ENCODE measurements around the gene PDE6B.
A peak's percentile ranks its signal among the peaks of the same experiment; 100 is the strongest.
"Not testable (repeated sequence)": the region's sequence is repeated elsewhere in the genome, so short reads cannot be mapped to it uniquely, and the experiment has no call there.

Gene PDE6B

DNA sequence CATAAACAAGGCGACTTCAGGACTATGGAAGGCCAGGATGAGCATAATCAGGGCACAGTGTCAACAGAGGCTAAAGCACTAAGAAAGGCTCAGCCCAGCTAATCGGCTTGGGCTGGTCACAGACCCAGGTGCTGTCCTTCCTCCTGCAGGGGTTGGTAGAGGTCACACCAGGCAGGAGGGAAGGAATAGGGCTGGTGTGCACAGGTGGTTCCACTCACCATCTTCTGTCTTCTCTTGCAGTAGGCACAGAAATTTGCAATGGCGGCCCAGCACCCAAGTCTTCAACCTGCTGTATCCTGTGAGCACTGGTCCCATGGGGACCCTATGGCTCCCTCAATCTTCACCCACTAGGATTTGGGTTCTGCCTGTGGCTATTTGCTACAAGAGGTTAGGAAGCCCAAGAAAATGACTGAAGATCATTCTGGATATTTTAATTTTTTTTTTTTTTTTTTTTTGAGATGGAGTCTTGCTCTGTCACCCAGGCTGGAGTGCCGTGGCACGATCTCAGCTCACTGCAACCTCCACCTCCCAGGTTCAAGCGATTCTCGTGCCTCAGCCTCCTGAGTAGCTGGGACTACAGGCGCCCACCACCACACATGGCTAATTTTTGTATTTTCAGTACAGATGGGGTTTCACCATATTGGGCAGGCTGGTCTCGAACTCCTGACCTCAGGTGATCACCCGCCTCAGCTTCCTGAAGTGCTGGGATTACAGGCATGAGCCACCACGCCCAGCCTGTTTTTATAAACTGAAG, 44.6 kb downstream of the PDE6B start:
- not testable (repeated sequence) for DNase-seq, ATAC-seq

DNA sequence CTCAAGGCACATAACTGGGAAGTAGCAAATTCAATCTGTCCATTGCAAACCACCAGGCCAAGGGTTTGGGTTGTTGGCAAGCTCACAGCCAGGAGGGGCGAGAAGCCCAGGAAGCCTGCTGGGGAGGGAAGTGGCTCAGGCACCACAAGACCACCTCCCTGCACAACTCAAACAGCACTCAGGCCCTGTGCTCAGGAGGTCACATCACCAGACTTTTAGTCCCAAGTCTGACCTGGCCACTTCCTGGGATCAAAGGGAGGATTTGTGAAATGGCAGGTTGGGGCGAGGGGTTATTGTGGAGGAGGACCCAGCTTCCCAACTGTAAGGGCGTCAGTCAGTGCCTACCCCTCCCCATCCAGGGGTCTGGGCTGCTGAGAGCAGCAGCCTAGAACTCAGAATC, 46.4 kb downstream of the PDE6B start:
- DNase-seq, result no peak

DNA sequence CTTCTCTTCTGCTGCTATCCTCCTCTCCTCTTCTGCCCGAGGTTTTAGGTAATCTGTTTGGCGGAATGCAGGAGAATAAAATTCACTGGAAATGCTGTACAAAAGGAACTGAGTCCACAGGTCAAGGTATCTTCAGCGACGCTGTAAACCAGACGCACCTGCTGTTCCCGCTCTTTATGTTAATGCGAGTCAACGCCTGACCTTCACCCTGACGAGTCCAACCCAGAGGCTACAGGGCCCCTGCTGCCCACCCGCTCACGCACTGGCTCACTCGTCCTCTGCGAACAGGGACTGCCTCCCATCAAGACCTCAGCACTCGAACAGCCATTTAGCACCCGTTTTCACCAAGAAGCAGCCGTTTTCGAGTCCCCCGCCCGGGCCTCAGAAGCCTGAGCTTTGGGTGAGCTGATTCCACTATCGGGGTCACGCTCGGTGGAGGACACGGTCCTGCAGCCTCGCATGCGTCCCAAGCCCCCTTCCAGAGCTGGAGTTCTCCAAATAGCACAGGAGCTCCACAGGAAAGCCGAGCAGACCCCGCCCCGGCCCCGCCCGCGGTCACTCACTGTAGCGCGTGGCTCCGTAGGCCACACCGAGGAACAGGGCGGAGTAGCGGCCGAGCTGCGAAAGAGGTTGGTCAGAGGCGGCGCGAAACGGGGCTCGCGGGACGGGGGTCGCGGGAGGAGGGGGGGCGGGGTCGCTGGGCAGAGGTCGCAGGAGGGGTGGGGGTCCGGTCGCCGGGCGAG, 48.1 kb downstream of the PDE6B start:
- DNase-seq (no peak), ATAC-seq (no peak)

More for the DNA sequence above, 46.4 kb downstream of the PDE6B start:
- no peak for ATAC-seq

DNA sequence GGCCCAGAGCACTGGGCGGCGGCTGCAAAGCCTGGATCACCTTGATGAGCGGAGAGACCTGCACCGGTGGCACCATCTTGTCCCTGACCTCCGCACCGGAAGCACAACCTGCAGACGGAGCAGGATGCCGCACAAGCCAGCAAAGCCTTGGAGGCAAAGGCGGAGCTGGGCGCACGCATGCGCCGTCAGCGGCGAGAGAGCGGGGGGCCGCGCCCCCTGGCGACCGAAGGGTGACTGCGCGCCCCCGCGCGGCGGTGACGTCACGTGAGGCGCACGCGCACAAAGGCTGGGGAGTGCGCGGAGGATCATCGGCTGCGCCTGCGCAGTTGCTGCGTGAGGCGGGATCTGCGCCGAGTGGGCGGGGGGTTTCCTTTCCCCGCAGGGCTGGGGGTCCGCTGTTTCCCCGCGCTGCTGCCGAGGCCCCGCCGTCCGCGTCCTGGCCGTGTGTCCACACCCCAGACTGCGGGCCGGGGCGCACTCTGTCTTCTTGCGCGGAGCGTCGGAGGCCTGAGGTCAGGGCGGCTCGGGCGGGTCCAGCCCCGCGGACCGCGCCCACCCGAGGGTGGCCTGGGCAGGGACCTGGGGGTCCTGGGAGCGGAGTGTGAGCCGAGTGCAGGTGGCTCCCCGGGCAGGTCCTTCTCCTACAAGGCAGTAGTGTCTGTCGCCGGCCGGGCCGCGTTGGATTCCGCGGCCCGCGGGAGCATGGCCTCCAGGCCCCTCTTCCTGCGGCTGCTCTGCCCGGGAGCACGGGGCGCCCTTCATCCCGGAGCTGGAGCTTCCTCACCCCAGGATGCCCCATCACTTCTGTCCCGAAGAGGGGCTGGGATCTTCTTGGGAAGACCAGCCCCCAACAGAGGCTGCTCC, 49.0 kb downstream of the PDE6B start, which contains the start of the genes ATP5ME and MYL5:
Gene ATP5ME, minus strand, starts transcription at position 105 of the 864 bp plus-strand sequence. Its CDS starts 29 bp downstream, at position 76.
Gene MYL5, plus strand, starts transcription at position 371 of the 864 bp plus-strand sequence. CDS start 3,485 bp downstream, outside the sequence.
- ATAC-seq, result peak; percentile 91

DNA sequence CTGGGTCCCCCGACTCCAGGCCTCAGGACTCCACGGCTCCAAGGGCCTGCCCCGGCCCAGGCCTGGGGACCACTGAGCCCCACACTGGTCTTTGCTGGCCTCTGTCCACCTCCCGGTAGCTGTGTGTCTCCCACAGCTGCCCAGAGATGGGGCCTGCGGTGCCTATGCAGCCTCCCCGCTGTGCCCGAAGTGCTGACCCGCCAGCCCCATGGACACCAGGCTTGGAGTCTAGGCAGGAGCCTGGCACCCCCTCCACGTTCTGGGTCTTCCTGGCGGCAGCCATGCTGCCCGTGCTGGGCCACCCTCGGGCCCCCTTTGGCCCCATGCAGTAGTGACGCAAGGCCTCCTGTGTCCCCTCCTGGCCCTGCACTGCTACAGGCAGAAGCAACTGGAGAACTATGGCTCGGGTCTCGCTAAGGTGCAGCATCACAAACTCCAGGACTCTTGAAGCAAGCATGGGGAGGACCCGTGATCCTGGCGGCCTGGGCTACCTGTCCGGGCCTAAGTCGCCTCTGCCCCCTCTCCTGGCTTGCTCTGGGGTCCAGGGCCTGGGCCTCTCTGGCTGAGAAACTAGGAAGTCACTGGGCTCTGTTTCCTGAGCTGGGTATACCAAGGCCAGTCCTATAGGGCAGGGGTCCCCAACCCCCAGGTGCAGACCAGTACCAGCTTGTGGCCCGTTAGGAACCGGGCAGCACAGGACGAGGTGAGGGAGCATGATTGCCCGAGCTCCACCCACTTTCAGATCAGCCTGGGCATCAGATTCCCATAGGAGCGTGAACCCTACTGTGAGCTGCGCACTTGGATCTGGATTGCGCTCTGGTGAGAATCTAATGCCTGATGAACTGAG, 49.9 kb downstream of the PDE6B start:
- ATAC-seq (no peak), DNase-seq (peak; percentile 36)

More for the DNA sequence above, 49.0 kb downstream of the PDE6B start, which contains the start of the genes ATP5ME and MYL5:
- peak; percentile 97 for DNase-seq

DNA sequence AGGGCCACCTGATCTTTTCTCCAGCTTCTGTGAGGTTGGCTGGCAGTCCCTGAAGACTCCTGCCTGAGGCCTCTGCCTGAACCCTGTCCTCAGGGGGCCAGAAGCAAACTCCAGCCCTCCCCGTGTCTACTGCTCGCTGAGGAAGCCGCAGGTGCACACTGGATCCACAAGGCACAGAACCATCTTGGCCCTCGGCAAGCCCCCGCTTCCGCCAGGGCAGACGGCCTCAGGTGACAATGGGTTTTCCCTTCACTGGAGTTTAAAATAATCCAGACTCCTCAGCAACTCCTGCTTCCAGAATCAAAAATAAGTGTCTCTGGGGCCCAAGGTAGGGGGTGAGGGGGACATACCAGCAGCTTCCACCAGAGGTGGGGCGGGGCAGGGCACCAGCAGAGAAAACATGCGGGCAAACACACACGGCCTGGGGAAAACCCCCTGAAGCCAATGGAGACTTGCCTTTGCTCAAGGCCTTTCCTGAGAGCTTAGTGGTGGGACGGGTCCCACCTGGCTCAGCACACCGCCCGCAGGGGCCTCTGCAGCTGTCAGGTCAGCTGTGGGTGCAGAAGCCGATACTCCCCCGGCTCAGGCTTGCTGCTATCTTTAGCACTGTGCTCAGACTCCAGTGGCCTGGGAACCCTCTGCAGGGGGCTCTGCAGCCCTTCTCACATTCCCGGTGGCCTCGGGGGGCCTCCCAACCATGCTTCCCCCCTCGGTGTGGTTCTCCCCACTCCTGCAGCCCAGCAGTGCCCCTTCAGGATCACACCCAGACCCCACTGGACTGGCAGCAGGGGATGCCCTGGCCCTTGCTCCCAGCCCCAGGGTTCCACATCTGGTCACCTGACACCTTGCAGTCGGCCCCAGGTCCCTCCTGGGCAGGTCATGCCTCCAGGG, 50.9 kb downstream of the PDE6B start:
- no peak for DNase-seq
- no peak for ATAC-seq

DNA sequence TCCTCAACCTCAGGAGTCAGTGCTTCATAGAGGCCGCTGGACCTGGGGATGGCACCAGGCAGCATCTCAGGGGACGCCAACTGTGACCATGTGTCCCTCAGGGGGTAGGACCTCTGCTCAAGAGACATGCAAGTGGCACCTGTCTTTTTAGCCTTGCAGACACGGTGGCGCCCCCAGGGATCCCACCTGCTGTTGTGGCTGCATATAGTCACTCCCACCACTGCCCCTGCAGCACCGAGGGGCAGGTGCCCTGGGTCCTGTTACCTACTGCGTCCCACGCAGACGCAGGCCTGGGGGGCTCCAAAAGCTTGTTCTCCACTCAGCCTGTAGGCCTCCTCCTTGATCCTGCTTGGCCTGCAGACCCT, 51.5 kb downstream of the PDE6B start:
- DNase-seq (no peak), ATAC-seq (no peak)

DNA sequence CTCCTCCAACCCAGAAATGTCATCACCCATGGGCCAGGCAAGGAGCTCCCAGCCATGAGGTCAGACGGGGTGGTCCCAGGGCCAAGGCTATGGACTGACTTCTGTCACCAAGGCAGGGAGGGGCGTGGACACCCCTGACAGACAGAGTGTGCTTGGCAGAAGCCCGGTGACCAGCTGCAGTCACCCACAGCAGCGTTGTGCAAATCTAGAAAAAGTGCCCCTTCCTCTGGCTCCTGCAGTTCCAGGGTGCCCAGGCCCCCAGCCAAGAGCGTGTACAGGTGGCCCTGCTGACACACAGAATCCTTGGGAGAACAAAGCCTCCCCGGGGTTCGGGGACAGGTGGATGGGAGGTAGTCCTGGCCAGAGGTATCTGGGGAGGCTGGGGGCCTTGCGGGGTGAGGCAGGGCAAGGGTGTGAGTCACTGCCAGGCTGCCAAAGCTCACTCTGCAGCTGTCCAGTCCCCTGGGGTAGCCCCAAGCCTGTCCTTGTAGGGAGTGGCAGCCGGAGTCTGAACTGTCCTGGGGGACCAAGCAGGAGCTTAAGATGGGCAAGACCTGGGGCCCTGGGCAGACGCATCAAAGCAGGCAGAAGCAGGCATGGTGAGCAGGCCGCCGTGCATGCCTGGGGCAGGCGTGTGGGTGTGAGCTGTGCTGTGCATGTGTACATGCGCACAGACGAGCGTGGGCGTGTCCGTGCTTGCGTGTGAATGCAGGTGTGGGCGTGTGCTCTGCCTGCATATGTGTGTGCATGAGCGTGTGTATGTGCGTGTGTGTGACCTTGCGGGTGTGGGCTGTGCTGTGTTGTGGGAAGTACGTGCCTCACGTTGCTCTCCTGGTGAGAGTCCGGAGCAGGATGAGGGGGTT, 52.3 kb downstream of the PDE6B start:
- DNase-seq (no peak), ATAC-seq (no peak)

DNA sequence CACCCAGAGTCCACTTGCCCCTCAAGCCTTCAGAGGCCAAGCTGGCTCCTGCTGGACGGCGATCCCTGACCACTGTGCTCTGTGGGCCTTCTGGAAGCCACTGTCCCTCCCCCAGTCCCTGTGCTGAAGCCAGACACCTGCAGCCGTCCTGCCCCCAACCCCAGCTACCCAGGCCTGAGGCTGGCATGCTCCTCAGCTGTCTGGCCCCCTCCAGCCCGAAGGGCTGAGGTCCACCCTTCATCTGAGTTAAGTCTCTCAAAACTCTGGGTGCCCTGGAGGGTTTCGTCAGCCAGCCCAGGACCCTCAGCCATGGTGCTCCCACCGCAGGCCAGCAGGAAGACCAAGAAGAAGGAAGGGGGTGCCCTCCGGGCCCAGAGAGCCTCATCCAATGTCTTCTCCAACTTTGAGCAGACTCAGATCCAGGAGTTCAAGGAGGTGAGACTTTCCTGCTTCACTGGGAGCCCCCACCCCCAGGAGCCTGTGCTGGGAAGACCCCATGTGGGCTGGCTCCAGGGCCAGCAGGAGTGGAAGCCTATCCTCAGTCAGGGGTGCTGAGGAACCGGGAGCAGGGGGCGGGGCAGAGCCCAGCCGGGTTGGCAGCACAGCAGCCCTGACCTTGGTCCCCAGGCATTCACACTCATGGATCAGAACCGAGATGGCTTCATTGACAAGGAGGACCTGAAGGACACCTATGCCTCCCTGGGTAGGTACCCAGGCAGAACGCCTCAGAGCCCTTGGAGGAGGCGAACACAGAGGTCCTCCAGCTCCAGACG, 53.1 kb downstream of the PDE6B start:
- no peak for DNase-seq
- ATAC-seq, result no peak

DNA sequence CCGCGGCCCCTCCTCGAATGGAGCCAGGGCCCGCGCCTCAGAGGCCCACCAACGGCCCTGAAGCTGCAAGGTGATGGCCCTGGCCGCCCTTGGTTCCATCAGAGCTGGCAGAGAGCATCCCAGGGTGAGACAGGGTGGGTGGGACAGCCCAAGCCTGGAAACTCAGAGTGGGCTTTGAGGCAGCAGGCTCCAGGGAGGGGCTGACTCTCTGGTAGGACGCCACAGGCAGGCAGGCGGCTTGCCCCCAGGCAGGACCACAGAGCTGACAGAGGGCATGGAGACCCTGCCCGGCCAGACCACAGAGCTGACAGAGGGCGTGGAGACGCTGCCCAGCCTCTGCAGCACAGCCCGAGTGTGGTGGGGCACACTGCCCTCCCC, 53.7 kb downstream of the PDE6B start:
- no peak for DNase-seq
- no peak for ATAC-seq

DNA sequence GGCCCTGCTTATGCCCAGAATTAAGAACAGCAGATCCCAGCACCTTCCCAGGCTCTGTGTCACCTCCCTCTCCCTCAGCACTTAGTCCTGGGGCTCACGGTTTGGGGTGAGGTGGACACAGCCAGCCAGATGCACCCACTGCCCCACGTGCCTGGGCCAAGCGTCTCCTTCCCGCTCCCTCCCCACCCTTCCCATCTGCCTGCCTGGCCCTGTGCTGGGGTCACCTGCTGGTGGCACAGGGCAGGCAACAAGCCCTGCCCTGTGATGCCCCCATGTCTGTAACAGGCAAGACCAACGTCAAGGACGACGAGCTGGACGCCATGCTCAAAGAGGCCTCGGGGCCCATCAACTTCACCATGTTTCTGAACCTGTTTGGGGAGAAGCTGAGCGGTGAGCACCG, 54.3 kb downstream of the PDE6B start:
- DNase-seq, result no peak
- no peak for ATAC-seq

DNA sequence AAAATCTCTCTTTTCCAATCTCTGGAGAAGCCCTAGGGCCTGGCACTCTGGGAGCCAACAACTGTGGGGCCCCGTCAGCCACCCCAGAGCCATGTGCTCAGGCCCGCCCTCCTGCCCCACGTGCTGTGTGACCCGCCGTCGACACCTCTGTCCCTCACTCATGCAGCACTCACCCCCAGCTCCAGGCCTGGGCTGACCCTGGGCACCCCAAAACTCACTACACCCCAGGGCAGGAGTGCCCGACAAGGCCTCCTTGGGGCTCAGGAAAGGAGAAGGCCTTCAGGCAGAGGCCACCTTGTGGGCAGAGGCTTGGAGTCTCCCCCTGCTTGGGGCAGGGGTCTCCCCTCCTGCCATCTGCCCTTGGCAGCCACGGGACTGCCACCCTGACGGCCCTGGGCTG, 54.7 kb downstream of the PDE6B start:
- DNase-seq, result no peak
- no peak for ATAC-seq

DNA sequence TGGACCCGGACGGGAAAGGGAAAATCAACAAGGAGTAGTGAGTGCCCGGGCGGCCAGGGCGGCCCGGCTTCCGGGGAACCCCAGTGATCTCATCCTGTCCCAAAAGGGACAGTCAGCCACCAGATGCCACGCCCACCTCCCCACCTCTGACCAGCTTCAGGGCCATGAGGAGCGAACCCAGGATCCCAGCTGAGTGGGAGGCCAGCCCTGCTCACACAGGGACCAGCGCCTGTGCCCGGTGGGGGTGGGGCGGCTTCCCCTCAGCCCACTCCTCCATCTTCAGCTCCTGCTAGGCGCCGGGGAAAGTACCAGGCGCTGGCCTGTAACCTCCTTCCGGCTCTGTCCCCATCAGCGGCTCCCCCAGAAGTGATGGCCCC, 55.2 kb downstream of the PDE6B start:
- no peak for DNase-seq

DNA sequence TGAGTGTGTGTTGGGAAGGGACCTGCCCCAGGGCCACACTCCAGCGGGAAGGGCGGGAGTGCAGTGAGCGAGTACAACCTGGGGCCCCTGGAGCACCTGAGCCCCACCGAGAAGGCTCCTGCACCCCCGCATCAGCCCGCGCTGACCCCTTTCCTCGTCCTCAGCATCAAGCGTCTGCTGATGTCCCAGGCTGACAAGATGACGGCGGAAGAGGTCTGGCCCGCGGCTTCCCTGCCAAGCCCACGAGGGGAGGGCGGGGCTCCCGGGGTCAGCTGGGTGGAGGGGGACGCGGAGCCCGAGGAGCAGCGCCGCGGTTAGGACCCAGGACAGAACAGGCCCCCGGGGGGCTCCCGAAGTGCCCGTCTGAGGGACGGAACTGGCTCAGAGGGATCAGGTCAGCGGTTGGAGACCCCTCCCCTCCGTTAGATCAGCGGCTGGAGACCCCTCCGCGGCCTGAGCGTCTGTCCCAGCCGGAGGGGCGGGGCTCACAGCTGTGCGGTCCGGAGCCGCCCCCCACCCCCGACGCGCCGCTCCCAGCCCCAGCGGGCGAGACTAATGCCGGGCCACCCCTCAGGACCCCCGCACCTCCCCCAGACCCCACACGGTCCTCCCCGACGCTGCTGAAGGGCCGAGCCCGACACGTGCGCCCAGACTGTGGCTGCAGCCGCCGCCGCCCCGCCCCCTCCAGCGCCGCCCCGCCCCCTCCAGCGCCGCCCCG, 55.7 kb downstream of the PDE6B start:
- ATAC-seq (peak; percentile 30), DNase-seq (peak; percentile 73)

More for the DNA sequence above, 55.2 kb downstream of the PDE6B start:
- ATAC-seq, result peak; percentile 7

DNA sequence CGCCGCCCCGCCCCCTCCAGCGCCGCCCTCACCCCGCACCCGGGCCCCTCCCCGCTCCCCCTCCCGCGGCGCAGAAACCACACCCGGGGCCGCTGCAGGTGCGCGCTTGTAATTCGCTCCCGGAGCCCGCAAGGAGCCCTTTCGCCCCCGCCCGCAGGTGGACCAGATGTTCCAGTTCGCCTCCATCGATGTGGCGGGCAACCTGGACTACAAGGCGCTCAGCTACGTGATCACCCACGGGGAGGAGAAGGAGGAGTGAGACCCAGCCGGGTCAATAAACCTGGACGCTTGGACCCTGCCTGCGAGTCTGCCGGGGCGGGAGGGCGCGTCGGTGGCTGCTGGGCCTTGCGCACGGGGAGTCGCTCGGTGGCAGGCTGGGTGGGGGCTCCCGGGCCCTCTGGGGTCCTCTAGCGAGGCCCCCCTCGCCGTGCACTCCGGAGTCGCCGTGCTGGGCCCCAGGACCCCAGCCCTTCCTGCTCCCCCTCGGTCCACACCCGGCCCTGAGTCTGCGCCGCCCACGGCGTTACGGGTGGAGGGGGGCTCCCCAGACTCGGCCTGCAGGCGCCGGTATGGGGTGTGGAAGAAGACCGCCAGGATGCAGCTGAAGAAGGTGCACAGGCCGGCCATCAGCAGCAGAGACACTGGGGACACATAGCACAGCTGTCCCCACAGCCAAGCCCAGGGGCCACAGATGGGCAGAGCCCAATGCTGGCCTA, 56.5 kb downstream of the PDE6B start:
- no peak for DNase-seq
- ATAC-seq, result no peak

DNA sequence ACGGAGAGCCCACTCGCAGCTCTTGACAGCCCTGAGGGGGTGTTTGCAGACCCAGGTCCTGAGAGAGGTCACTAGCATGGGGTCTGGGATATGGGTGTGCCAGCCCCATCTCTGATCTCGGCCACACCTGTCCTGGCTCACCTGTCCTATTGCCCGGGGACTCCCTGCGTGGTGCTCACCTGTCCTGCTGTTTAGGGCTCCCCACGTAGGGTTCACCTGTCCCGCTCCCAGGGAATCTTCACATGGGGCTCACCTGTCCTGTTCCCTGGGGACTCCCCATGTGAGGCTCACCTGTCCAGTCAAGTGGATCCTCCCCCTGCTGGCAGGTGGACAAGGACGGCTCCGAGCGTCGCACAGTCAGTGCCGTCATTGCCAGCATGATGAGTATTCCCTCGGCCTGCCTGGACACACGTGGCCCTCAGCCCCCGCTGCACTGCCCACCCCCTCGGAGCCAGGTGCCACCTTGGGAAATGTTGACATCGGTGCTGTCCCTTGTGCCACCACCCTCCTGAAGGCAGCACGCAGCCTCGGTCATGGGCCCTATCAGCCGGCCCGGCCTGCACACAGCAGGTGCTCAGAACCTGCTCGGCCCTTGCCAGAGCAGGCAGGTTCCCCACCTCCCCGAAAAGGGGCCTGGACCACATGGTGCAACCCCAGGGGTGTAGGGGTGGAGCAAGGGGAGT, 57.3 kb downstream of the PDE6B start:
- ATAC-seq (no peak), DNase-seq (no peak)
